GM15510 (cell line): ENCODE data around the gene EHBP1L1.

Source experiments
- POLR2A ChIP-seq: IDR thresholded peaks from 3 replicates; pipeline ENCODE4 v1.6.1; 2011; ENCODE audit warnings: borderline replicate concordance; ENCODE audit not compliant: insufficient read length; ENCODE audit errors: extremely low read depth

EHBP1L1 gene

GRCh38 chr11:65541093-65541982, 34.5 kb upstream of the EHBP1L1 start:
- no peak for TF ChIP-seq POLR2A

- no peak for TF ChIP-seq POLR2A
Measured at GRCh38 chr11:65542738-65543390, 33.0 kb upstream of the EHBP1L1 start.

GRCh38 chr11:65545853-65546216, 30.0 kb upstream of the EHBP1L1 start:
- TF ChIP-seq POLR2A: no peak

GRCh38 chr11:65546217-65546958, 29.5 kb upstream of the EHBP1L1 start:
- peak; percentile 33 for TF ChIP-seq POLR2A

GRCh38 chr11:65547446-65548125, 28.3 kb upstream of the EHBP1L1 start:
- no peak for TF ChIP-seq POLR2A

- TF ChIP-seq POLR2A: no peak
Measured at GRCh38 chr11:65548395-65548794, 27.5 kb upstream of the EHBP1L1 start.

- no peak for TF ChIP-seq POLR2A
Measured at GRCh38 chr11:65549096-65549495, 26.8 kb upstream of the EHBP1L1 start.

GRCh38 chr11:65551572-65552387, 24.1 kb upstream of the EHBP1L1 start:
- no peak for TF ChIP-seq POLR2A

- no peak for TF ChIP-seq POLR2A
Measured at GRCh38 chr11:65552388-65552951, 23.4 kb upstream of the EHBP1L1 start.

GRCh38 chr11:65553301-65554001, 22.4 kb upstream of the EHBP1L1 start:
- no peak for TF ChIP-seq POLR2A

- no peak for TF ChIP-seq POLR2A
Measured at GRCh38 chr11:65554057-65554818, 21.6 kb upstream of the EHBP1L1 start.

GRCh38 chr11:65554842-65555430, 20.9 kb upstream of the EHBP1L1 start:
- no peak for TF ChIP-seq POLR2A
